IPS-20b (cell line): ENCODE results near the gene SPTBN5.

Source experiments
- H3K27ac ChIP-seq: one replicate; pipeline ENCODE4 v1.5.1; 2013; ENCODE audit warnings: low read length
- H3K27me3 ChIP-seq: 2 replicates; pipeline ENCODE4 v1.6.1; 2013; ENCODE audit warnings: mild to moderate bottlenecking, low read length, inconsistent platforms; ENCODE audit not compliant: insufficient read depth
- H3K36me3 ChIP-seq: 2 replicates; pipeline ENCODE4 v1.6.1; 2013; ENCODE audit warnings: low read depth, mild to moderate bottlenecking, inconsistent platforms, low read length, moderate library complexity; ENCODE audit not compliant: insufficient read depth
- H3K4me1 ChIP-seq: 2 replicates; pipeline ENCODE4 v1.6.1; 2013; ENCODE audit warnings: mild to moderate bottlenecking, control low read depth, inconsistent platforms, low read length, moderate library complexity; ENCODE audit not compliant: insufficient read depth
- H3K4me3 ChIP-seq: 2 replicates; pipeline ENCODE4 v1.5.1; 2013; ENCODE audit warnings: mild to moderate bottlenecking, low read length, inconsistent platforms
- H3K9ac ChIP-seq: 2 replicates; pipeline ENCODE4 v1.6.1; 2013; ENCODE audit warnings: low read depth, mild to moderate bottlenecking, inconsistent platforms, low read length, moderate library complexity
- H3K9me3 ChIP-seq: 2 replicates; pipeline ENCODE4 v1.6.1; 2013; ENCODE audit warnings: mild to moderate bottlenecking, low read depth, low read length, inconsistent platforms; ENCODE audit not compliant: insufficient read depth

SPTBN5 gene

DNA sequence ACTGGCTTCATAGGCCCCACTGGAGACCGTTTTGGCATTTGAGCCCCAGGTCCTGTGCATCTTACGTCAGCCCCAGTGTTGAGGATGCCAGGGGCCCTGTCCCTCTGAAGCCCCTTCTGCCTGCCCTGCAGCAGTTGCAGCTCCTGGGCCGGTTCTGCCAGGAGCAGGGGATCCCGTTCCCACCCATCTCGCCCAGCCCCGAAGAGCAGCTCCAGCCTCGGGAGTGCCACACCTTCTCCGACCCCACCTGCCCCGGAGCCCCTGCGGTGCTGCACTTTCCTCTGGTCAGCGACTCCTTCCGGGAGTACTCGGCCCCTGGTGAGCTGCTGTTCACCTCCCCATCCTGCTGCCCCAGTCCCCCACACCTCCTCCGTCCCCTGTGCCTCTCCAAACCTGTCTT is 46.6 kb downstream of the SPTBN5 start:
- Histone ChIP-seq H3K36me3 (peaks cover 22% of the 10 kb centered on the region), H3K27ac (no peak overlapping the region), H3K9me3 (no peaks in the 10 kb centered on the region), H3K4me3 (no peak overlapping the region), H3K4me1 (no peaks in the 10 kb centered on the region), H3K9ac (no peak overlapping the region), H3K27me3 (no peaks in the 10 kb centered on the region)

DNA sequence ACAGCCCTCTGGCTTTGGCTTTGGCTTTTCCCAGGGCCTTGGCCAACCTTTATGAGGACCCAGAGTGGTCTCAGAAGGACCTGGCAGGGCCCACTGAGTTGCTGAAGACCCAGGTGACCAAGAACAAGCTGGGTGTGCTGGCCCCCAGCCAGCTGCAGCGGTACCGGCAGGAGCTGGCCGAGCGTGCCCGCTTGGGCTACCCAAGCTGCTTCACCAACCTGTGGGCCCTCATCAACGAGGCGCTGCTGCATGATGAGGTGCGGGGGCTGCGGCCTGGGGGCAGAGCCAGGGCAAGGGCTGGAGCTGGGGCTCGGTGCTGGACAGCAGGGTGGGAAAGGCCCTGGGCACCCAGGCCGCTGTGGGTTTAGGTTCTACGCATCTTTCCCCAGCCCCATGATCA is 49.0 kb downstream of the SPTBN5 start:
- Histone ChIP-seq H3K36me3 (peaks cover 22% of the 10 kb centered on the region), H3K9me3 (no peaks in the 10 kb centered on the region), H3K27ac (no peak overlapping the region), H3K4me1 (no peaks in the 10 kb centered on the region), H3K4me3 (no peak overlapping the region), H3K9ac (no peak overlapping the region), H3K27me3 (no peaks in the 10 kb centered on the region)

GRCh38 chr15:41843571-41843970 is 50.3 kb downstream of the SPTBN5 start:
- H3K9ac ChIP-seq, result no peak overlapping the region
- H3K9me3 ChIP-seq, result no peaks in the 10 kb centered on the region
- no peaks in the 10 kb centered on the region for H3K27me3 ChIP-seq
- no peak overlapping the region for H3K4me3 ChIP-seq
- no peak overlapping the region for H3K27ac ChIP-seq
- peaks cover 22% of the 10 kb centered on the region for H3K36me3 ChIP-seq
- H3K4me1 ChIP-seq, result no peaks in the 10 kb centered on the region

DNA sequence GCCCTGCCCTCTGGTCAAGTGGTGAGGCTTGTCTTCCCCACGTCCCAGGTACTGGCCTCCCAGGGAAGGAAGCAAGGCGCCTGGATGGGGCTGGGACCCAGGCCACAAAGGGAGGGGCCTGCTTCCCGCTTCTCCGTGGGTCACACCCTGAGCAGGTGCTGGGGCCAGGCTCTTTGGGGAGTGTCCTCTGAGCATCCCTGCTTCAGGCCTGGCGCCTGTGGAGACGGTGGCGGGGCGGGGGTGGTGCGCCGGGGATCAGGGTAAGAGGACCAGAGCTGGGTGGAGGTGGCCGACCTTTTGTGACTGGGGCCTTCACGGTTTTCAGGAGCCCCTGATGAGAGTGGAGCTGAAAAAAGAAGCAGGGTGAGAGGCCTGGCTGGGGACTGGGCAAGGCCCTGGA is 51.6 kb downstream of the SPTBN5 start:
- Histone ChIP-seq H3K27me3 (no peaks in the 10 kb centered on the region), H3K27ac (no peak overlapping the region), H3K4me3 (no peak overlapping the region), H3K36me3 (peaks cover 10% of the 10 kb centered on the region), H3K9me3 (no peaks in the 10 kb centered on the region), H3K9ac (no peak overlapping the region), H3K4me1 (no peaks in the 10 kb centered on the region)

- H3K9me3 ChIP-seq, result no peaks in the 10 kb centered on the region
Measured at GRCh38 chr15:41841131-41841530, 52.7 kb downstream of the SPTBN5 start.

DNA sequence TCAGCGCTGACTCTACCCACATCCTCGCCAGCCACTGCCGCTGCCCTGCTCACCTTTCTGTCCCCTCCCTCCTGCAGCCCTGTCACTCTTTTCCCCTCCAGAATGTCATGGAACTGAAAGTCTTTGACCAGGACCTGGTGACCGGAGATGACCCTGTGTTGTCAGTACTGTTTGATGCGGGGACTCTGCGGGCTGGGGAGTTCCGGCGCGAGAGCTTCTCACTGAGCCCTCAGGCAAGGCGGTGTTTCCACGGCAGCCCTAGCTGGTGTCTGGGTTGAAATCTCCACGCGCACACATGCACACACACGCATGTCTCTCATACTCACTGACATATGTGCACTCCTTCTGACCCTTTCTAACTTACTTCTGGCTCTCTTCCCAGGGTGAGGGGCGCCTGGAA is 53.2 kb downstream of the SPTBN5 start:
- Histone ChIP-seq H3K4me1 (no peaks in the 10 kb centered on the region), H3K9ac (no peak overlapping the region), H3K27ac (no peak overlapping the region), H3K27me3 (no peaks in the 10 kb centered on the region), H3K36me3 (no peaks in the 10 kb centered on the region), H3K4me3 (no peak overlapping the region), H3K9me3 (no peaks in the 10 kb centered on the region)

More at GRCh38 chr15:41841131-41841530, 52.7 kb downstream of the SPTBN5 start:
- no peaks in the 10 kb centered on the region for H3K36me3 ChIP-seq
- no peak overlapping the region for H3K9ac ChIP-seq
- H3K4me1 ChIP-seq, result no peaks in the 10 kb centered on the region
- H3K4me3 ChIP-seq, result no peak overlapping the region
- no peak overlapping the region for H3K27ac ChIP-seq
- no peaks in the 10 kb centered on the region for H3K27me3 ChIP-seq

DNA sequence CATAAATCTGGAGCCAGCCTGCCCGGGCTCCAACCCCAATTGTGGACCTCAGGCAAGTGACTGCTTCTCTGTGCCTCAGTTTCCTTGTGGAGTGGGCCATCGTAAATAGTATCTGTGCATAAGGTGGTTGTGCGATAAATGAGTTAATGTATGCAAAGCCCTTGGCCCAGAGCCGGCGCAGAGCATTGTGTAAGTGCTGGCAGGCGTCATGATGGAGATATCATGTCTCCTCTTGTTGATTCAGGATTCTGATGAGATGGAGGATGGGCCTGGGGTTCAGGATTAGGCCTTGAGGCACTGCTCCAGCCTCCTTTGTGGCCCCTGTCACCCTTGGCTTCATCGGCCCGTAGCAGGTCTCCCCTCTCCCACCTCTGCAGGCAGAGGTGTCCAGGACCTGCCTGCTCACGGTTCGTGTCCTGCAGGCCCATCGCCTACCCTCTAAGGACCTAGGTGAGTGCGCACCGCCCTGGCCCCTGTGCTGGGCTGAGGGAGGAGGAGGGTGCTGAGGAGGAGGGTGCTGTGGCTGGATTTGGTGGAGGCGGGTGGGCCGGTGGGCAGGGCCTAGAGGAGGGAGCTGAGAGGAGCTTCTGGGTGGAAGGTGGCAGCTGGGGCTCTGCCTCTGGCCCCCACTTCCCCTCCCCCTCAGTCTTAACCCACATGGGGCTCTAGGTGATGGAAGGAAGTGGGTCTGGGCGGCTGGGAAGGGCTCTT is 53.9 kb downstream of the SPTBN5 start:
- H3K27me3 ChIP-seq, result no peaks in the 10 kb centered on the region
- H3K4me3 ChIP-seq, result no peak overlapping the region
- H3K9ac ChIP-seq, result no peak overlapping the region
- H3K9me3 ChIP-seq, result no peaks in the 10 kb centered on the region
- no peak overlapping the region for H3K27ac ChIP-seq
- H3K4me1 ChIP-seq, result no peaks in the 10 kb centered on the region
- H3K36me3 ChIP-seq, result no peaks in the 10 kb centered on the region

DNA sequence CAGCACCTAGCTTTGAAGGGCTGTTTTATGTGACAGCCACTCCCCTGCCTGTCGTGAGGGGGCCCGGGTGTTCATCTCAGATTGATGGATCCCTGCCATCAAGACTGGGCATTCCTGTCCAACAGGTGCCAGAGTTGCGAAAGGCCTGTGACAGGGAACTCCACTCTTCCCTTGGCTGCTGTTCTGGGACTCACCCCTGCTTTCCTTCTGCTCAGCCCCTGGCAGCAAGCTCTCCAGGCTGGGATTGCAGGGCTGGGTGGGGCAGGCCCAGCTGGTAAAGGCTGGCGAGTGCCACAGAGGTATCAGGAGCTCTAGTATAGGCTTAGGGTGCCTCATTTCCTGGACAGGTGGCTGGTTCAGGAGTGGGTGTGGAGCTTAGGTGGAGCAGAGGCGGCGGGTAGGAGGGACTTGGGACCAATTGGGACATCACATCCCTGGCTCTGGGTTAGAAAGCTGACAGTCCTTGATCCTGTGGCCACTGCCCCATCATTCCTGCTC is 55.4 kb downstream of the SPTBN5 start, which contains the start of gene PLA2G4B:
Gene PLA2G4B (plus strand): TSS at position 448 of the 498 bp plus-strand sequence. CDS start 67 bp downstream, outside the sequence.
- Histone ChIP-seq H3K27ac (no peak within 1 kb of the TSS), H3K4me1 (no peaks in the 10 kb centered on the region)

DNA sequence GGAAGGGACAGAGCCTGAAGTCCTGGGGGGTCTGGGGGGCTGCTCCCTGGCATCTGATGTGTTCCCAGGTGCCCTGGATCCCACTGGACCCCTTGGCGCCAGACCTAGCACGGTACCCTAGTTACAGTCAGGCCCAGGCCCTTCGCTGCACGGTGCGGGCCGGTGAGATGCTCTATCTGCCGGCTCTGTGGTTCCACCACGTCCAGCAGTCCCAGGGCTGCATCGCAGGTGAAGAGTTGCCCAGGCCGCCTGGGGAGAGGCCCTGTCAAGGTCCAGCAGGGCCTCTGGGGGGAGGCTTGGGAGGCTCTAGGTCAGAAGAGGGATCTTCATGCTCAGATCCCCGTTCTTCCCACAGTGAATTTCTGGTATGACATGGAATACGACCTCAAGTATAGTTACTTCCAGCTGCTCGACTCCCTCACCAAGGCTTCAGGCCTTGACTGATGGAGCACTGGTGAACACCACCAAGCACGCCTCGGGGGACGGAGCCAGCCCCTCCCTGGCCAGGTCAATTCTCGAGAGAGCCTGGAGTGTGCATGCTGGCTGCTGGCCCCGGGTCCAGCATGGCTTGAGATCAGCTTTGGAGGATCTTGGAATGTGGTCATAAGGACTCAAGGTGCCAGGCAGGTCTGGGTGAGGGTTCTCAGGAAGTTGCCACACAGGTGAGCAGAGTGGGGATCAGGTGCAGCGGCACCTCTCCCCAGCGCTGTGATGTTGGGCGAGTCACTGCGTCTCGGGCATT is 57.0 kb downstream of the SPTBN5 start:
- H3K9ac ChIP-seq, result no peak overlapping the region
- H3K4me3 ChIP-seq, result no peak overlapping the region
- no peak overlapping the region for H3K27ac ChIP-seq
- H3K9me3 ChIP-seq, result no peaks in the 10 kb centered on the region
- no peaks in the 10 kb centered on the region for H3K27me3 ChIP-seq
- peaks cover 6% of the 10 kb centered on the region for H3K36me3 ChIP-seq
- no peaks in the 10 kb centered on the region for H3K4me1 ChIP-seq

More for the DNA sequence above, 55.4 kb downstream of the SPTBN5 start, which contains the start of gene PLA2G4B:
- Histone ChIP-seq H3K9me3 (no peaks in the 10 kb centered on the region), H3K9ac (no peak within 1 kb of the TSS), H3K36me3 (no peaks in the 10 kb centered on the region), H3K27me3 (no peaks in the 10 kb centered on the region), H3K4me3 (no peak within 1 kb of the TSS)

- peaks cover 10% of the 10 kb centered on the region for H3K36me3 ChIP-seq
- no peaks in the 10 kb centered on the region for H3K4me1 ChIP-seq
- H3K27me3 ChIP-seq, result no peaks in the 10 kb centered on the region
- no peak overlapping the region for H3K27ac ChIP-seq
- no peaks in the 10 kb centered on the region for H3K9me3 ChIP-seq
- H3K4me3 ChIP-seq, result no peak overlapping the region
- H3K9ac ChIP-seq, result no peak overlapping the region
Measured at GRCh38 chr15:41836073-41836472, 57.8 kb downstream of the SPTBN5 start.

GRCh38 chr15:41834096-41834495 is 59.8 kb downstream of the SPTBN5 start:
- Histone ChIP-seq H3K27me3 (no peaks in the 10 kb centered on the region), H3K4me1 (no peaks in the 10 kb centered on the region), H3K27ac (no peak overlapping the region), H3K9me3 (no peaks in the 10 kb centered on the region), H3K4me3 (no peak overlapping the region), H3K9ac (no peak overlapping the region), H3K36me3 (peaks cover 10% of the 10 kb centered on the region)

DNA sequence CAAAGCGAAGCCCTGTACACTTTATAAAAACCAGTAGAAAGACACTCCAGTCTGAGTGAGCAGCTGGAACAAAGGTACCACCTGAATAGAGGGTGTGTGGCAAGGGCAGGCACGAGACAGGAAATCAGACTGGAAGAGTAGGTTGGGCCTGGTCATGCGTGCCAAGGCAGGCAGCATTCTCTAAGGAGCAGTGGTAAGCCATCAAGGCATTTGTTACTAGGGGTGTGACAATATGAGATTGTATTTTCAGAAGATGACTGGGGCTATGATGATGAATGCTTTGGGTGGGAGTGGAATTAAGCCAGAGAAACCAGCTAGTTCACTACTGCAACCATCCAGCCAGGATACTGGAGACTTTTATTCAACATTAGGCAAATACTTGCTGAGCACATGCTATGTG is 61.0 kb downstream of the SPTBN5 start:
- 0 out of 2 replicates have a peak, but pooled peaks cover 6% of the 10 kb centered on the region for H3K4me1 ChIP-seq
- H3K27ac ChIP-seq, result no peak overlapping the region
- peaks cover 10% of the 10 kb centered on the region for H3K36me3 ChIP-seq
- peaks cover 6% of the 10 kb centered on the region; the same call in 1 of the 2 replicates for H3K27me3 ChIP-seq
- no peaks in the 10 kb centered on the region for H3K9me3 ChIP-seq
- no peak overlapping the region for H3K9ac ChIP-seq
- no peak overlapping the region for H3K4me3 ChIP-seq
